ENCODE data around the gene SEBOX. TPM values are rescaled to one million over a fixed set of nuclear protein-coding genes. Genes with fewer than 3 reads are reported as not detected.

Gene SEBOX
- polyA plus RNA-seq, 2 of the 4 experiments (the other 2 are of a cell fraction): not detected

- Histone ChIP-seq H3K4me3 (no peak overlapping the region), H3K27ac (no peak overlapping the region), H3K4me1 (peaks cover 10% of the 10 kb centered on the region; the same call in 2 of the 3 replicates), H3K9me3 (no peaks in the 10 kb centered on the region), H3K4me2 (no peak overlapping the region)
- ChIA-PET CTCF (interaction anchor here (1.6 to 7.0 kb wide), 3 partner anchors 10 to 79 kb away, joined by 6 to 39 read pairs (median 10); partner anchors contain the start of gene TMEM97), POLR2A (interaction anchor here (1.2 kb wide), 1 partner anchor 27 kb away, joined by 4 read pairs; the partner anchor contains the start of gene POLDIP2)
- WGBS (ENCODE audit: missing lambda C conversion rate): 87% methylated on average over 5 of the region's 5 CpGs
- TF ChIP-seq BHLHE40 (IDR thresholded peaks at IDR 0.05; ENCODE audit: low read depth, low read length): no peak
- no peak for TF ChIP-seq PBX3 (IDR thresholded peaks at IDR 0.05)
- TF ChIP-seq MAFK (IDR thresholded peaks at IDR 0.05; ENCODE audit: partially characterized antibody): no peak
- no peak for TF ChIP-seq TFCP2L1 (CRISPR knock-in tag; IDR thresholded peaks at IDR 0.05)
- TF ChIP-seq ESRRA (IDR thresholded peaks at IDR 0.05; ENCODE audit: borderline replicate concordance, low read length): no peak
- TF ChIP-seq FOSB (CRISPR knock-in tag; IDR thresholded peaks at IDR 0.05): no peak
- TF ChIP-seq HOXB5 (CRISPR knock-in tag; IDR thresholded peaks at IDR 0.05): no peak
- TF ChIP-seq USF2 (IDR thresholded peaks at IDR 0.05): no peak
- no peak for TF ChIP-seq ZSCAN20 (CRISPR knock-in tag; IDR thresholded peaks at IDR 0.05)
- no peak for TF ChIP-seq NR3C1 (IDR thresholded peaks at IDR 0.05)
- TF ChIP-seq CHD4 (IDR thresholded peaks at IDR 0.05; ENCODE audit: borderline replicate concordance): no peak
- TF ChIP-seq HDAC2 (IDR thresholded peaks at IDR 0.05): no peak
- no peak for TF ChIP-seq JUNB (IDR thresholded peaks at IDR 0.05)
- no peak for TF ChIP-seq HMGXB4 (CRISPR knock-in tag; IDR thresholded peaks at IDR 0.05; ENCODE audit: borderline replicate concordance)
- TF ChIP-seq CTCF (IDR thresholded peaks at IDR 0.05): no peak
- no peak for TF ChIP-seq ATOH8 (CRISPR knock-in tag; IDR thresholded peaks at IDR 0.05; ENCODE audit: low read depth)
- TF ChIP-seq MYC (IDR thresholded peaks at IDR 0.05; ENCODE audit: borderline replicate concordance, low read length): no peak
- TF ChIP-seq RARB (CRISPR knock-in tag; IDR thresholded peaks at IDR 0.05): no peak
- TF ChIP-seq MAX (IDR thresholded peaks at IDR 0.05): no peak
- no peak for ATAC-seq
- no peak for FAIRE-seq
- no peak for DNase-seq (ENCODE audit: low read depth in 1 of 2, low spot score in 1 of 2)
Observed at GRCh38 chr17:28330671-28331070, 34.3 kb downstream of the SEBOX start.

GRCh38 chr17:28328325-28328724, 36.7 kb downstream of the SEBOX start:
- FAIRE-seq (no peak), ATAC-seq (no peak), DNase-seq (ENCODE audit: low read depth in 1 of 2, low spot score in 1 of 2) (no peak)
- H3K4me3 ChIP-seq: no peak overlapping the region
- ChIA-PET POLR2A (no interaction called here), CTCF (interaction anchor here (0.8 to 2.2 kb wide), 11 partner anchors 9 to 96 kb away, joined by 3 to 11 read pairs (median 4); partner anchors contain the start of gene TMEM97)
- 85% methylated on average over 4 of the region's 4 CpGs for WGBS (ENCODE audit: missing lambda C conversion rate)
- no peak overlapping the region for H3K27ac ChIP-seq
- H3K9me3 ChIP-seq: no peaks in the 10 kb centered on the region
- no peak overlapping the region for H3K4me2 ChIP-seq
- H3K4me1 ChIP-seq: peaks cover 24% of the 10 kb centered on the region
- TF ChIP-seq MAX (IDR thresholded peaks at IDR 0.05) (no peak), USF2 (IDR thresholded peaks at IDR 0.05) (no peak), PHF8 (IDR thresholded peaks at IDR 0.05; ENCODE audit: borderline replicate concordance, low read depth) (no peak), EHF (CRISPR knock-in tag; IDR thresholded peaks at IDR 0.05) (no peak), GATA3 (IDR thresholded peaks at IDR 0.05; ENCODE audit: borderline replicate concordance) (no peak), JUN (IDR thresholded peaks at IDR 0.05) (no peak), NPAS2 (CRISPR knock-in tag; IDR thresholded peaks at IDR 0.05; ENCODE audit: borderline replicate concordance) (no peak), RAD21 (conservative IDR thresholded peaks at IDR 0.05 in 1 of 2, IDR thresholded peaks at IDR 0.05 in 1 of 2) (no peak), RARB (CRISPR knock-in tag; IDR thresholded peaks at IDR 0.05) (no peak), HOXB13 (CRISPR knock-in tag; IDR thresholded peaks at IDR 0.05; ENCODE audit: low read depth) (no peak), HES2 (IDR thresholded peaks at IDR 0.05) (no peak), BCL3 (IDR thresholded peaks at IDR 0.05) (no peak)

Measured in A549 (cell line).